PFSK-1 (cell line): ENCODE data around the gene MAP1LC3A.

Experiments
- POLR2AphosphoS5 ChIP-seq: IDR thresholded peaks from 2 replicates; pipeline ENCODE4 v1.6.1; 2012; ENCODE audit warnings: low read depth, mild to moderate bottlenecking, control low read depth, low read length, moderate library complexity
- REST ChIP-seq, 2 experiments: IDR thresholded peaks; 2 replicates each; pipeline versions ENCODE4 v1.6.1 to v1.8.0; 2011 to 2012; ENCODE audit warnings: low read depth in 2 of 2, low read length in 2 of 2, control low read depth in 1 of 2, inconsistent platforms in 1 of 2, mild to moderate bottlenecking in 1 of 2, moderate library complexity in 1 of 2; ENCODE audit not compliant: insufficient read depth in 1 of 2
- SIN3A ChIP-seq: IDR thresholded peaks from 2 replicates; pipeline ENCODE4 v1.6.1; 2012; ENCODE audit warnings: mild to moderate bottlenecking, low read length, moderate library complexity, borderline replicate concordance; ENCODE audit not compliant: insufficient read depth
- TAF1 ChIP-seq: IDR thresholded peaks from 2 replicates; pipeline ENCODE4 v1.6.1; 2012; ENCODE audit warnings: low read length, control low read depth, borderline replicate concordance; ENCODE audit not compliant: insufficient read depth

- TF ChIP-seq POLR2AphosphoS5 (no peak), SIN3A (no peak), REST (IDR thresholded peaks at IDR 0.05; ENCODE audit: insufficient read depth in 1 of 2, low read depth in 2 of 2, low read length in 2 of 2) (no peak), TAF1 (no peak)
These were observed 46.7 kb downstream of the MAP1LC3A start for GRCh38 chr20:34604980-34605788.
